ENCODE results near the gene FADS2.

GRCh38 chr11:61883947-61884346 is 55.8 kb downstream of the FADS2 start:
- no peak for TF ChIP-seq POLR2A (IDR thresholded peaks at IDR 0.05; ENCODE audit: low read depth, low read length)
- TF ChIP-seq TAF1 (IDR thresholded peaks at IDR 0.05; ENCODE audit: low read depth, low read length), result no peak
